ENCODE measurements around the gene PLCL2.

- TF ChIP-seq, protein P1, sequence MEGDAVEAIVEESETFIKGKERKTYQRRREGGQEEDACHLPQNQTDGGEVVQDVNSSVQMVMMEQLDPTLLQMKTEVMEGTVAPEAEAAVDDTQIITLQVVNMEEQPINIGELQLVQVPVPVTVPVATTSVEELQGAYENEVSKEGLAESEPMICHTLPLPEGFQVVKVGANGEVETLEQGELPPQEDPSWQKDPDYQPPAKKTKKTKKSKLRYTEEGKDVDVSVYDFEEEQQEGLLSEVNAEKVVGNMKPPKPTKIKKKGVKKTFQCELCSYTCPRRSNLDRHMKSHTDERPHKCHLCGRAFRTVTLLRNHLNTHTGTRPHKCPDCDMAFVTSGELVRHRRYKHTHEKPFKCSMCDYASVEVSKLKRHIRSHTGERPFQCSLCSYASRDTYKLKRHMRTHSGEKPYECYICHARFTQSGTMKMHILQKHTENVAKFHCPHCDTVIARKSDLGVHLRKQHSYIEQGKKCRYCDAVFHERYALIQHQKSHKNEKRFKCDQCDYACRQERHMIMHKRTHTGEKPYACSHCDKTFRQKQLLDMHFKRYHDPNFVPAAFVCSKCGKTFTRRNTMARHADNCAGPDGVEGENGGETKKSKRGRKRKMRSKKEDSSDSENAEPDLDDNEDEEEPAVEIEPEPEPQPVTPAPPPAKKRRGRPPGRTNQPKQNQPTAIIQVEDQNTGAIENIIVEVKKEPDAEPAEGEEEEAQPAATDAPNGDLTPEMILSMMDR (IDR thresholded peaks at IDR 0.05), result no peak
- TF ChIP-seq POLR2A (IDR thresholded peaks at IDR 0.05), result no peak
Measured at GRCh38 chr3:17007284-17007683, 122.5 kb downstream of the PLCL2 start.
